ENCODE results near the gene KRTAP4-4. TPM values are rescaled to one million over a fixed set of nuclear protein-coding genes. Genes with fewer than 3 reads are reported as not detected.

Gene KRTAP4-4
- not detected in 2 replicates for total RNA-seq (2021; fragmentation: NEBNext Ultra II Directional; extraction: Animal tissue kit (Norgen Biotek cat#: 25700))
- not detected in 2 replicates for polyA plus RNA-seq (2011; rRNA removed)
- not detected for polyA plus RNA-seq (2011; cell fraction: cytosol; rRNA removed)
- not detected for polyA plus RNA-seq (2011; cell fraction: nucleus; rRNA removed)
- not detected in 4 replicates for polyA plus RNA-seq (2012, experiment 1 of 2)
- polyA plus RNA-seq (2012, experiment 2 of 2): not detected
- polyA plus RNA-seq (2013, experiment 1 of 2): not detected
- polyA plus RNA-seq (2013, experiment 2 of 2): not detected
- polyA minus RNA-seq (2011; rRNA and poly(A)+ RNA removed): not detected in 2 replicates
- polyA minus RNA-seq (2011; cell fraction: cytosol; rRNA and poly(A)+ RNA removed): not detected
- polyA minus RNA-seq (2011; cell fraction: nucleus; rRNA and poly(A)+ RNA removed): not detected
- long read RNA-seq, experiment 1: 0 reads
- long read RNA-seq, experiment 2: 0 reads

DNA sequence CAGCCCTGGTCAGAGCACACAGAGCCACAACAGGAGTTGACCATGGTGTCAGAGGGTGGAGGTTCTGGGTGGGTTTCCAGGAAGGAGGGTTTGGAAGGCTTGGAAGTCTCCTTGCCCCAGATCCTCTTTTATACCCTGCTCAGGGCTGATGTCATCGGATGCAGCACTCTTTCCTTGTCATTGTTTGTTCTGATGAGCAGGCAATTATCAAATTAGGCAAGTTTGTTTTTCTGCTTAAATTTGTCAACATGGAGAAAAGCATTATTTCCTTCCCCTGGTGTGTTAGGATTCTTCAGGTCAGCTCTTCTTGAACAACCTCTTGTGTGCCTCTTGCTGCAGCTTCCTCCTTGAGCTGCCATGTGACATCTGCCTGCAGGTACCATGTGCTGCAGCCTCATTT, at the start of gene KRTAP4-4:
TSS of gene KRTAP4-4 (minus strand) at position 101 of the 400 bp plus-strand sequence. CDS start at position 44, 57 bp downstream.
- H3K79me1 ChIP-seq (ENCODE audit: low read depth, low read length): no peaks in the 10 kb centered on the region
- WGBS, 2 experiments (ENCODE audit: extremely low coverage in 1 of 2, insufficient coverage in 1 of 2, insufficient read length in 1 of 2, insufficient replicate concordance in 2 of 2, low coverage in 1 of 2, low lambda C conversion rate in 2 of 2, missing lambda C conversion rate in 1 of 2): 82% methylated on average over 1 of the region's 1 CpG; no CpG with 5 or more reads in 1 of the 2 experiments

More for the DNA sequence above, at the start of gene KRTAP4-4:
- Histone ChIP-seq H4K20me1 (replicated peaks in 1 of 2; ENCODE audit: control insufficient read depth in 1 of 2, insufficient read depth in 2 of 2, low read length in 2 of 2) (no peaks in the 10 kb centered on the region), H2BK12ac (ENCODE audit: low read depth, low read length) (no peak within 1 kb of the TSS), H2AFZ (ENCODE audit: low read length) (no peak within 1 kb of the TSS), H2BK5ac (ENCODE audit: low read depth, low read length) (no peak within 1 kb of the TSS), H3K23ac (ENCODE audit: insufficient read length) (no peak within 1 kb of the TSS), H3K27ac (ENCODE audit: low read depth, low read length) (no peak within 1 kb of the TSS), H3K4me1 (replicated peaks in 1 of 4; ENCODE audit: control insufficient read depth in 3 of 4, insufficient read depth in 4 of 4, low read length in 3 of 4) (peaks cover 0 to 4% (median 1%) of the 10 kb centered on the region in 4 experiments; a peak in 1 of 7 replicates), H3K36me3 (ENCODE audit: control insufficient read depth in 2 of 4, insufficient read depth in 4 of 4, low read length in 3 of 4) (no peaks in the 10 kb centered on the region), H3K18ac (ENCODE audit: extremely low read depth, low read length) (no peak within 1 kb of the TSS), H2BK120ac (replicated peaks; ENCODE audit: low read depth, low read length) (no peak within 1 kb of the TSS), H3K14ac (ENCODE audit: insufficient read length) (no peak within 1 kb of the TSS), H2BK15ac (ENCODE audit: low read length) (no peak within 1 kb of the TSS), H4K5ac (ENCODE audit: insufficient read length, low read depth, low read length) (no peak within 1 kb of the TSS), H3K4me2 (ENCODE audit: insufficient read depth in 1 of 2, low read depth in 2 of 2, low read length in 2 of 2) (no peak within 1 kb of the TSS), H2BK20ac (ENCODE audit: low read length) (no peak within 1 kb of the TSS), H4K91ac (replicated peaks; ENCODE audit: insufficient read length, low read length) (no peak within 1 kb of the TSS), H2AK5ac (ENCODE audit: low read depth, low read length) (no peak within 1 kb of the TSS), H3K9me3 (ENCODE audit: insufficient read depth in 2 of 2, low read depth in 1 of 2, low read length in 1 of 2) (no peaks in the 10 kb centered on the region), H3K79me2 (ENCODE audit: control insufficient read depth in 1 of 2, insufficient read depth in 2 of 2, low read length in 2 of 2) (no peaks in the 10 kb centered on the region), H4K8ac (ENCODE audit: extremely low read depth, insufficient read depth, low read length) (no peak within 1 kb of the TSS; the same call in 1 of the 2 replicates), H3K27me3 (replicated peaks in 1 of 4; ENCODE audit: control insufficient read depth in 3 of 4, extremely low read depth in 1 of 4, insufficient read depth in 3 of 4, low read length in 3 of 4) (no peaks in the 10 kb centered on the region), H3K4ac (replicated peaks; ENCODE audit: insufficient read length, low read depth, low read length) (no peak within 1 kb of the TSS), H3K4me3 (ENCODE audit: extremely low read depth in 1 of 4, insufficient read depth in 2 of 4, low read depth in 3 of 4, low read length in 4 of 4) (no peak within 1 kb of the TSS), H3K56ac (replicated peaks; ENCODE audit: insufficient read length, low read depth, low read length) (no peak within 1 kb of the TSS), H3K9ac (replicated peaks in 1 of 4; ENCODE audit: extremely low read depth in 1 of 4, low read depth in 3 of 4, low read length in 3 of 4) (no peak within 1 kb of the TSS), H3K23me2 (ENCODE audit: low read depth, low read length) (no peaks in the 10 kb centered on the region; the same call in 1 of the 2 replicates)
- ChIA-PET CTCF (ENCODE audit: partially characterized antibody) (interaction anchor here (1.2 kb wide), 1 partner anchor 30 kb away, joined by 3 read pairs; no protein-coding TSS in a partner anchor), POLR2A (ENCODE audit: partially characterized antibody) (no interaction called here)
- DNase-seq (ENCODE audit: low read depth in 1 of 2, low spot score in 2 of 2) (no peak), FAIRE-seq (no peak)
- no peak for TF ChIP-seq EGR1 (IDR thresholded peaks at IDR 0.05; ENCODE audit: borderline replicate concordance, low read depth, low read length)
- TF ChIP-seq CHD1 (IDR thresholded peaks at IDR 0.05; ENCODE audit: low read depth, low read length): no peak
- TF ChIP-seq RAD21 (IDR thresholded peaks at IDR 0.05 in 1 of 2, conservative IDR thresholded peaks at IDR 0.05 in 1 of 2; ENCODE audit: low read depth in 2 of 2, low read length in 2 of 2): no peak

Measured in H1 (cell line).